HG03060 (cell line): ENCODE data around the gene MB.

Source experiments
- ATAC-seq: cut with Tn5 transposase; IDR thresholded peaks from one replicate; pipeline ENCODE4 v1.9.1; 2021; ENCODE audit warnings: low read depth, moderate number of reproducible peaks; ENCODE audit not compliant: unreplicated experiment

Gene MB

DNA sequence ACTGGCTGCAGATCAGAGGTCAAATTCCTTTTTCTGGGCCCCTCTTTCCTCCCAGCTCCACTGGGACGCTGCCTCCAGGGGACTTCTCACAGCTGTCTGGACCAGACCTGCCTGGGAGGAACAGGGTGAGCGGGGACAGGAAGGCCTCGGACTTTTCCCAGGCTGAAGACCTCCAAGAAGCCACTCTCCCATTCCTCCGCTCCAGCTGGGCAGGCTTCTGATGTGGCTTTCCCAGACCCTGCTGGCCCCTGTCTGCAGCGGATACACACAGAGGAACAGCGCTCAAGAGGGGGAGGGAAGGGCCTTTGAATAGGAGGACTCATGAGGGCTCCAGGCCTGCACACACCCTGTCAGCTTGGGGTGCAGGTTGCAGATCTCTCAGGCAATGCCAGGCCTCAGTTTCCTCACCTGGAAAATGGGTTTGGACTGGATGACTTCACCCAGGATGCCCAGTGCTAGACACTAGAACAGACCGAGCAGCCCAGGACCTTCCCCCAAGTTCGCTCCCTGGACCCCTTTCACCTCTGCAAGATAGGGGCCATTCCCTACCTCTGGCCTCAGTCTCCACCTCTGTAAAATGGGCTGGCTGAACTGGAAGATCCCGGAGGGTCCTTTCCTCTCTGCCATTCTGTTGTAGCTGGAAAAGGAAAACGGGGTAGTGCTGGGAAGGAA is 36.6 kb downstream of the MB start:
- no peak for ATAC-seq

DNA sequence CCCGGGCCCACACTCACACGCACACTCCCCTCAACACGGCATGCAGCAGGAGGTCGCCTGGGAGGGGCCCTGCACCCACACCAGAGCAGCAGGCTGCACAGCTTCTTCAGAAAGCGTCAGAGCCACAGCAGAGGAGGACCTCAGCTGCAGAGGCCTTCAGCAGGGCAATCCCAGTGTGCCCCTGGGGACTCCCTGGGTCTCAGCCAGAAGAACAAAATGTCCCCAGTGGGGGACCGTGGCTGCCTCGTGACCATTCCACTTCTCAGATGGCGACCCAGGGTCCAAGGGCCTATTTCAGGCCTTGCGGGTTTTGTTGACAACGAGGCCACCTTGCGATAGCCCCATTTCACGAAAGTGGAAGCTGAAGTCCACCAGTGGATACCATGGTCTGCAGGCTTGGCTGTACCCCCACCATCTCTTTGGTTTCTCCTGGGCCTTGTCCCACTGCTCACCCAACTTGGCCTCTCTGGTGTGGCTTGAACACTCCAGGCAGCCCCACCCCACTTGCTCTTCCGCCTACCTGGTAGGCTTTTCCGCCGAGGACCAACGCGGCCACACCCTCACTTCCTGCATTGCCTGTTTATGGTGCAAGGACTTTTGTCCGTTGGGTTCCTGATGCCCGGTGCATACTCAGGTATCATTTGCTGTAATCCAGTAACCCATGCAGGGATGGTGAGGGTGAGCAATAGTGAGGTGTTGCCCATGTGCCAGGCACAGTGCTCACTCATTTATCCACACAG is 38.1 kb downstream of the MB start:
- ATAC-seq, result no peak

DNA sequence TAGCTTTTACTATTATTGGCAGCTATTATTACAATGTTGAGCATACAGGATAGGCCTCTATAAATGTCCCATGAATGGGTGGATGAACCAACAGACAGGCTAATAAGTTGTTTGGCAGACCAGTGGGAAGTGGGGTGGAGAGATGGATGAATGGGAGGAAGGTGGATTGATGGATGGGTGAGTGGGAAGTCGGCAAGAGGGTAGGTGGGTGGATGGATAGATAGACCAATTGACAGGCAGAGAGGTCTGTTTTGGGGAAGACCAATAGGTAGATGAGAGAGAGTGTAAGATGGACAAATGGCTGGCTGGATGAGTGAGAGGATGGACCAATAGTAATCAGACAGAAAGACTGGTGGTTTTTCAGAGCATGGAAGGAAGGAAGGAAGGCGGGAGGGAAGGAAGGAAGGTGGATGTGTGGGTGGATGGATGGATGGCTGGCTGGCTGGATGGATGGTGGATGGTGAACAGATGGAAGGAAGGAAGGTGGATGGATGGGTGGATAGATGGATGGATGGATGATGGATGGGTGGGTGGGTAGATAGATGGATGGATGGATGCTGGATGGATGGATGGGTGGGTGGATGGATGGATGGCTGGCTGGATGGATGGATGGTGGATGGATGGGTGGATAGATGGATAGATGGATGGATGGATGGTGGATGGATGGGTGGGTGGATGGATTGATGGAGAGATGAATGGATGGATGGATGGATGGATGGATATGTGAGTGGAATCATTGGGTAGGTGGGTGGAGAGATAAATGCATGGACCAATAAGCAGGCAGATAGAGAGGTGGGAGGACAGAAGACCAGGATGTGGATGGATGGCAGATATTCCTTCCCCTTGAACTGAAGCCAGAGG is 39.1 kb downstream of the MB start:
- no peak for ATAC-seq

DNA sequence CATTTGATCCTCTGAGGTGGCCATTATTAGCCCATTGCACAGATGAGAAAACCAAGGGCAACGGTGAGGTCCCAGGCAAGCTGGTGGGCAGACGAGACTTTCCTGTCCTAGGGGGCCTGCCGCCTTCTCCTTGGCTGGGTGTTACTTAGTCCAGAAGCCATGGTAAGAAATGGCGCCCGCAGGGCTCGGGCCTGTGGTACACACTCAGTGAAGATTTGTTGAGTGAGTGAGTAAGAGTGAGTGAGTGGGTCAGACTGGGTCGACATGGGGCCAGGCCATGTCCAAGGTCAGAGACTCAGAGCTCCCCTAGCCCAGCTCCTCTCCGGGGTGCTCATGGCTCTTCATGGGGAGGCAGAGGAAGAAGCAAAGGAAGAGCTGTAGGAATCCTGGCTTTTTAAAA is 40.5 kb downstream of the MB start:
- ATAC-seq, result no peak

DNA sequence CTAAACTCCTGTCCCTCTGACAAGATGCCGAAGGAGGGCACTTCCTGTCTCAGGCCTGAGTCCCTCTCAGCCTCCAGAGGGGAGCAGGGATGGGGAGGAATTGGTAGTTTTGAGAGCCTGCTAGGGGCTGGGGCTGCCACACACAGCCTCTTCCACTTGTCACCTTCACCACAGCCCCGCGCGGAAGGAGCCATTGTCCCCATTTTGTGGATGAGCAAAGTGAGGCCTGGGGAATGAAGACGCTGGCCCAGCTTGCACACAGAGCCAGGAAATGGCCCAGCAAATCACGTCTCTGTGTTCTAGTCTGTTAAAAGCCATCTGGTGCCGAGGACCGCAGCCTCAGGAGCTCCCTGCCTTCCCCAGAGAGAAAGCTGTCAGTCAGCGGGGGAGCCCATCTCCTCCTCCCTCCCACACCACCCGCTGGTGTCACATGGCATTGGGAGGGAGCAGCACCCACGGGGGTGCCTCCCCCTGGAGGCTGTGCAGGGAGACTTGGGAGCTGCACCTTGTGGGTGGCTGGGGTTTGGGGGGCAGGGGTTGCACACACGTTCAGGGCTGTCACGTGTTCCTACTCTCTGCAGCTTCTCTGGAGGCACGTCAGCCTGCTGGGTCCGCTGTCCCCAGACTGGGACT is 41.9 kb downstream of the MB start:
- ATAC-seq, result no peak

DNA sequence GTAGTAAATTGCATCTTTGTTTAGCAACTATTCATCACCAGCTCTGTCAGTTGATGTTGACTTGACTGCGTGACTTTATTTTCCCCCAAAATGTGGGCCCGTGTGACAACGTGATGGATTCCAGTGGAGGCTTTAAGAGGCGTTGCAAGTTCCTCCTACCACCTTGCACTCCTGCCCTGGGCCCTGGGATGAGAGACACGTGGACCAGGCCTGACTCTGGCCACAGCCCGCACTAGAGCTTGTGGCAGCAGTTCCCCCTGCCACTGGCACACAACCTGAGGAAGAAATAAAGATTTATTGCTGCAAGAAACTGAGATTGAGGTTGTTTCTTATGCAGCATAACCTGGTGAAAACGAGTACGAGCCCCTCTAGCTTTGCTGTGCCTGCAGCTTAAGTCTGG is 44.6 kb downstream of the MB start:
- no peak for ATAC-seq

DNA sequence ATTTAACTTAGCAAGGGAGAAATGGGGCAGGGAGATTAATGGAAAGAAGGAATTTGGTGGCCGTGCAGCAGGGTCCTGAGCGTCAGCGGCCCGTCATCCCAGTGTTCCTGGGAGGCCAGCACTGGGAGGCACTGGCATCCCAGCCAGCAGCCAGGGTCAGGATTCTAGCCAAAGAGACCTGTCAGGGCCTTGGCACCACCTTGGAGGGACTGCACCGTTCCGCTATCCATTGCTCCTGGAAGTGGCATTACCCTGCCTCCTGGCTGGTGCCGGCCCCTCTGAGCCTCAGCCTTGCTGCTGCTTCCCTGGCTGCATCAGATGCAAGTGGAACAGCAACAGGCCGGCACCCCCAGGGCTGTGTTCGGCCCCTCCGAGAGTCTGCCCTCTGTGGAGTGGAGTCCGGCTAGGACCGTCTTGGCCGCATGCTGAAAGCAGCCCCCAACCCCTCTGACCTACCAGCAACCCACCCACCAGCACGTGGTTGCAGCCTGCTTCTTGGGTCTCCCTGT is 46.4 kb downstream of the MB start:
- ATAC-seq, result no peak

DNA sequence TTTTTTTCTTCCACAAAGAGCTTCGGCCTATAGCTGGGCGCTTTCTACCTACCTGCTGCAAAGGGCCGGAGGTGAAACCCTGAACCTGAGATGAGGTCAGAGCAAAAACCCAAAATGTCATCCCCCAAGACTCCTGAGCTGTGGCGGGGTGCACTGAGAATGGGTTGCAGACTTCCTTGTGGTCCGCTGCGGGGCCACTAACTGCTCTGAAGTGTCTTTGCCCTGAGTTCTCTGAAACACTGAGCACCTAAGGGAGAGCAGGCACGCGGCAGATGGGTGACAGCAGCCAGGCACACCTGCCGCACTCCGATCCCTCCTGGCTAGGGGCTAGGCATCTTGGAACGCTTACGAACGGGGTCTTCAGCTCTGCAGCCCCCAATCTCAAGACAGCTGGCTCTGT is 47.2 kb downstream of the MB start:
- ATAC-seq, result no peak

DNA sequence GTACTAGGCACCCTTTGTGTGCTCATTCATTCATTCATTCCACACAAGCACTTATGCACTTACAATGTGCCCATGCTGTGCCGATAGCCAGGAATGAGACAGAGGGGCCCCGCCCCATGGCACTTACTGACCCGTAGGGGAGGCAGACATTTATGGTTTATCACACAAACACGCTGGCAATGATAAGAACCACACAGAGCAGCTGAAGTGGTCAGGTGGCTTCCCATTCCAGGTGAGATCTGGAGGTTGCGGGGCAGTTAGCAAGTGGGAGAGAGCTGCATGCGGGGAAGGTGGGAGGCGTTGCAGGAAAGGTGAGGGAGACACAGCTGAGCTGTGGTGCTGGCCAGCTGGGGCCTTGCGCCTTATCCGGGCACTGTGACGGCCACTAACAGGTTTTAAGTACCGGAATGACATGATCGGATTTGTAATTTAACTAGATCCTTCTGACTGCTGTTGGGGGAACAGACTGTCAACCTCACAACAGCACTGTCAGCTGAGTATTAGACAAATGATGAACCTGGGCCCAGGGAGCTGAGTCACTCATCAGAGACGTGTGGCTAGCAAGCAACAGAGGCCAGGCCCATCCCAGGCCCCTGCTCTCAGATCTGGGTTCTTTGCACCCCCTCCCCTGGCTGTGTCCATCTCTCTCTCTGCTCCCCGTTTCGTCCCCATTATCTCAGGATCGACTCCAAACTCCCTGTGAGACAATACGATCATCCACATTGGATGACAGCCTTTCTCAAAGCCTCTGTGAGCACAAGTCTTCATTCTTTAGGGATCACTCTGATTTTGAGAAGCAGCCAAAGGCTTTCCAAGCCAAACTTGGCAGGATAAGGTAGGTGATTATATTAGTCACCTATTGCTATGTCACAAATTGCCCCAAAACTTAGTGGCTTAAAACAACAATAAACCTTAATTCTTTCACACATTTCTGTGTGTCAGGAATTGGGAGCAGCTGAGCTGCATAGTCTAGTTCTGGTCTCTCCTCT is 48.1 kb downstream of the MB start:
- no peak for ATAC-seq

DNA sequence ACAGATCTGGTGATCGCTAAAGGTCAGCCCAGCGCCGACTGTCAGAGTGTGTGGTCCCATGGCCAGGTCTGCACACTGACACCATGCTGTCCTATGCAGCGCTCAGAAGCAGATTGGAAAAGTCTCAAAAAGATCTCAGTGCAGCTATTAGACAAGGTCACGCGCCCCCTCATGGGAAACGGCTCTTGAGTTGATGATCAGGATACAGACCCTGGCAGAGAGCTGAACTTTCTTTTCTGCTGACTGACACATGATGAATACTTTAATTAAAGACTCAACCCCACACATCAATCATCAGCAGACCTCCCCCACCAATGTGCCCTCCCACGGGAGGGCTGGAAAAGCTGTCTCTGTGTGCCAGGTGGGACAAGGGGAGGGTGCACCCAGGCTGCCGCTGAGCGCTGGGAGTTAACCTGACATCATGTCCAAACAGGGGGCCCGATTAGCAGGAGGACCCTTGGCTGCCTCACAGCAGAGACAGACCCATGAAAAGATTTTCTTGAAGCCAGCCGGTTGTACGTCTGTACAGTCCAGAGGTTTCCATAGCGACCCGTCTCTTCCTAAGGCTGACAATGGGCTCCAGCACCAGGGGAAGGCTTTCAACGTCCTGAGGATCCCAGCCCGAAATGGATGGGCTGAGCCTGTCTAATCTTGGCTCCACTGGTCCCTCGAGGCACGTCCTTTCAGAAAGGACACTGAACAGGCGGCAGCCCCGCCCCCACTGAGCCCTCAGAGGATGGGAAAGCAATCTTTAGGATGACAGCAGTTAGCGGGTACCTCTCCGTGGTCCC is 49.6 kb downstream of the MB start:
- ATAC-seq, result no peak

DNA sequence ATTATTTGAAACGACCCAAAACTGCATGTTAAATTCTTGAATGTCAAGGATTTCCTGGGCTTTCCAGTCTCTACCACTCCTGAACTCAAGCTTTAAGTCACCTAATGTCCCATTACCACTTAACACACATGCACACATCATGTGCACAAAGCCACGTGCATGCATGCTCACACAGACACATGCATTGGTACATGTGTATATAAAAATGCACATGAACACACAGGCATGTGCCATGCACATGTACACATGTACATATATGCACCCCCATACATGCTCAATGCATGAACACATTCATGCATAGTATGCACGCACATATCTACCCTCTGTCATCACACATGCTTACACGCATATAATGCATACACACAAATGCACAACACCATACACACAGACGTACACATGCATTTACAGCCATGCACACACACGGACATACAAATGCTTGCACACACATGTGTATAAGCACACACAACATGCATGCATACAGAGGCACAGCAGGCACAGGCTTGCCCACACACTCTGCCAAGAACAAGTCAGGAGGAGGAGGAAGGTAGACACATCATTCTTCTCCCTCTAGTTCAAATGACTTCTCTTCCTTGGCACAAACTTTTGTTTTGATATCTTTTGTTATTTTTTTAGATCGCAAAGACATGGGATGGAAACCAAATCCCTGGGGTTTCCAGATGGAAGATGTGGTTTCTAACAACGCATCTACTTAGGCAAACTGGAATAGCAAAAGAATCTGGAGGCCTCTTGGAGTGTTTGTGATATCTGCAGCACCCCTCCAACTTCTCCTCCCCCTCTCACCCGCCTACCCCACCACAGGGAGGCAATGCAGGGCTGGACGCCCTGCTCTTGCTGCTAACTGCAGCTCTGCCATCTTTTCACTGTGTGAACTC is 51.9 kb downstream of the MB start:
- ATAC-seq, result no peak

DNA sequence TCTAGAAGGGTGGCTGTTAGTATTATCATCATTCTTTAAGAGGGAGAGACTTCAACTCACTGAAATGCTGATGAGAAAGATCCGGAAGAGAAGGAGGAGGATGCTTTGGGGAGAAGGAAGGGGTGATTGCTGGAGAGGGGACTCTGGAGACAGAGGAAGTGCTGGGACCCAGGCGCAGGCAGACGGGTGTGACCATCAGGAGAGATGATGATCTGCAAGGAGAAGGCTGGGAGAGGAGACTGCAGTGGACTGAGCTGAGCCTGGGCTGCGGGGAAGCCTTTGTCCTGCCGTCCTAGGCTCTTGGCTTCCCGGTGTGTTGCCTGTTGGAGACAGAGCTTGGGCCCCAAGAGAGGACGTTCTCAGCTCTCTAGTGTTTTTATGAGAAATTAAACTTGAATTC is 53.9 kb downstream of the MB start:
- ATAC-seq, result no peak

DNA sequence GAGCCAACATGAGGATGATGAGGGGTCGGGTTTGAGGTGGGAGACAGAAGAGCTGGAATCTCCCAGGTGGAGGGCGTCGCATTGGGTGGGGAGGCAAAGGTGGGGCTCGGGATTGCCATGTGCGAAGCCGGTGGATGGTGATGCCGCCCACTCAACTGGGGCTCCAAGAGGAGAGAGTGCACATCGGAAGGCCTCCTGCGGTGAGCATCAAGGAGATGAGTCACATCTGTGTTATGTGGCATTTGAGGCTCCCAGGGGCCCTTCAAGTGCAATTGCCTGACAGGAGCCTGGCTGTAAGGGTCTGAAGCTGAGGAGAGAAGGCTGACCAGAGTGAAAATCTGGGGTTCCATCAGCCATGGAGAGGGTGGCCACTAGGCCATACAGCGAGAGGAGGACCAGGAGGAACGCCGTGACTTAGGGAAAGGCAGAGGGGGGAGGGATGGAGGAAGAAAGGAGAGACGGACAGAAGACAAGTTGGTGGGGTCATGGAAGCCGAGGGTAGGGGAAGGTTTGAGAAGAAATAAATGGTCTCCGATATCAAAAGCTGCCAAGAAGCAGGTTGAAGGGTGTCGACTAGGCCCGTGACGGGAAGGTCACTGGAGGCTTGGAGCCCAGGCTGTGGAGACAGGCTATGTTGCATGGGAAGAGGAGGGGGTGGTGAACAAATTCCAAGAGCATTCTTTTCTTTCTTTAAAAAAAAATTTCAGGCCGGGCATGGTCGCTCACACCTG is 55.2 kb downstream of the MB start:
- no peak for ATAC-seq

DNA sequence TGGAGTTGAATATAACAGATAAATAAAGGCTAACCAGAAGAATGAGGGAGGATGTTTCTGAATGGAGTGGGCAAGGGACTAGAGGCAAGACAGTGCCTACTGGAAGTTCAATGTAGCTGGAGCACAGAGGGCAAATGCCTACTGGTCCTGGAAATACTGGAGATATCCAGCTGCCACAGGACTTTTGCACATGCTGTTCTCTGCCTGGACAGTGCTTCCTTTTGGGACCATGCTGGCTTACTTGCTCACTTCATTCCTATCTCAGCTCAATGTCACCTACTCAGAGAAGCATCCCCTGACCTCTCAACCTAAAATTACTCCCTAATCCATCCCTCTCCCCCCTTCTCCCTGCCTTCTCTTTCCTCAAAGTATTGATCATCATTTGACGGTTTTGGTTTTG is 56.3 kb downstream of the MB start:
- no peak for ATAC-seq

DNA sequence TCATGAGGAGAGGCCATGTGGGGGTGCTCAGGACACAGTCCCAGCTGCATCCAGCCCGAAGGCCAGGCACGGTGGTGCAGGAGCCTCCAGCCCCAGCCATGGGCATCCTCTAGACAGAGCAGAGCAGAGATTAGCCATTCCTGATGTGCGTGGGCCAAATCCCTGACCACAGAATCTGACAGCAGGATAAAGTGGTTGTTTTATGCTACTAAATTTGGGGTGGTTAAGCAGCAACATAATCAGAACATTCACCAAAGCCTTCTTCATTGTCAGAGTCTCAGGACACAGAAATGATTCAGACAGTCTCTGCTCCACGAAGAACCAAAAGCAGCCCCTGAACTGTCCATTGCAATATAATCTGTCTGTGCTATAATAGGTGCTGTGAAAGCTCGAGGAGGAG is 56.8 kb downstream of the MB start:
- ATAC-seq, result no peak

DNA sequence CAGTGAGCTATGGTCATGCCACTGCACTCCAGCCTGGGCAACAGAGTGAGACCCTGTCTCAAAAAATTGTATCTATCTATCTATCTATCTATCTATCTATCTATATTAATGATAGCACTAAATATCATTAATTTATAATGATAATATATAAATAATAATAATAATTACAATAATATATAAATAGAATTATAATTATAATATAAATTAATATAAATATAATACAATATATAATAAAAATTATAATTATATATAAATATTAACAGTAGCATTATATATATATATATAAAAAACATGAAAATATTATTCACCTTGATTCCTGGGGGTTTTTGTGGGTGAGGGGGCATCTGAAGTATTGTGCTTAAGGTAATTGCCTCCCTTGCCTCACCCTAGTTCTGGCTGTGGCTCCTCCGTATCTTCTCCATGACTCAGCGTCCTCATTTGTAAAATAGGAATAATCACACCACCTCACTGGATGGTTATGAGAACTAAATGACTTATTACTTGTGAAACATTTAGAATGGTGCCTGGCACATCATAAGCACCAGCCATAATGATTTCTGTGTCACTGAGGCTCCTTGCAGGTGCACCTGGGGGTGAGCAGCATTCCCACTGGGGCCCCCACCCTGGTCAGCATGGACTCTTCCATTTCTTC is 57.6 kb downstream of the MB start:
- ATAC-seq, result no peak

DNA sequence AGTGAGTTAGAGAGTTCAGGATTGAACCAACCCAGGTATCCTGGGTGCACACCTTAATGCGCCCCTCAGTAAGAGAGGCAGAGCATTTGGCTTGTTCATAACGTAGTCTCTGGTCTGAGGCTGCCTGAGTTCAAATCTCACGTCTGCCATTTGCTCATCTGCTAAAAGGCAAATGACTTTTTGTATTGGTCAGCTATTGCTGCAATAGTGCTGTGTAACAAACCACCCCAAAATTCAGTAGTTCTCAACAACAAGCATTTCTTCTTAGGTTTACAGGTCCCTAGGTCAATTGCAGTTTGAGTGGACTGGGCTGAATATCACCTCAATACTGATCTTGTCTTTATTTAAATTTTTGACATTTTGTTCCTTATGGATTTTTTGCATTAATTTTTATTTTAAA is 58.4 kb downstream of the MB start:
- no peak for ATAC-seq
